Fibroblast of villous mesenchyme (primary cell): ENCODE results near the gene TNFRSF6B. TPM values are rescaled to one million over a fixed set of nuclear protein-coding genes. Genes with fewer than 3 reads are reported as not detected.

Source experiments
- DNase-seq: peaks from one replicate; pipeline ENCODE4 v3.0.0-alpha.2; 2010; ENCODE audit warnings: low read depth
- H3K4me3 ChIP-seq: 2 replicates; pipeline ENCODE4 v1.5.1; 2011; ENCODE audit warnings: low read depth, mild to moderate bottlenecking, low read length
- total RNA-seq: library from RNA; depleted of rRNA; stranded (reverse); fragments of >200 nt; gene quantifications from 2 replicates; pipeline ENCODE4 v1.2.3, GENCODE V29; 2012
- TF ChIP-seq, protein P1 (sequence below): IDR thresholded peaks from 2 replicates; pipeline ENCODE4 v1.5.1; 2012; ENCODE audit warnings: low read depth, mild to moderate bottlenecking, low read length; ENCODE audit not compliant: insufficient read depth

The TNFRSF6B gene
- total RNA-seq, 1 donor, result 31.5 TPM

DNA sequence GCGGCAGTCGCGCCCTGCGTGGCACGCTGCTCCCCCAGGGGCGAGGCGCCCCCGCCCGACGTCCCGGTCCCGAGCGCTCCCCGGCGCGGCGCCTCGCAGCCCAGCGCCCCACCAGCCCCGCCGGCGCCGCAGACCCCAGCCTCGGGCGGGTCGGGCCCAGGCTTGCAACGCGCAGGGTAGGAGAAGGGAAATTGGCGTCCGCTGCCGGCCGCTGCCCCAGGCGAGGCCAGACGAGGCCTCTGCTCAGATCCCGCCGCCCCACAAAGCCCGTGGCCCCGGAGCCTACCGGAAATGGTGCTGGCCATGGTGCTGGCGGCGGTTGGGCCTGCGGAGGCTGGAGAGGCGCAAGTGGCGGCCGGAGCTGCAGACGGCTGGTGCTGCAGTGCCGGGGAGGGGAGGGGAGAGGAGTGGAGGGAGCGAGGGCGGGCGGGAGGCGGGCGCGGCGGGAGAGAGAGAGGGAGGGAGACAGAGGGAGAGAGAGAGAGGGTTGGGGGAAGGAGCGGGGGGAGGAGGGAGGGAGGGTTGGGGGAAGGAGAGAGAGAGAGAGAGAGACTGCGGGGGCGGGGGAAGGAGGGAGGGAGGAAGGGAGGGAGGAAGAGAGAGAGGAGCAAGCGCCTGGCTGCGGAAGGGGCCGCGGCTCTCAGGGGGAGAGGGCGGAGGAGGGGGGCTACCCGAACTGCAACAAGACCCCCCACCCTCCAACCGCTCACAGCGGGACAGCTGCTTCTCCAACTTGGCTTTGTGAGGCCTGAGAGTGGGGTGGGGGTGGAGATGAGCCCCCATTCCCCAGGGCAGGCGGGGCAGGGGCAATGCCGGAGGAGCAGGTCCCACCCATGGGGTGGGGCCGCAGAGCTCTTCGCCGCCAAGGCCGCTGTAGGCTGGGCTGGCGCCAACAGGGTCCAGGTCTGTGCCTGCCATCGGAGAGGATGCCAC lies 43.1 kb upstream of the TNFRSF6B start, which contains the start of gene STMN3:
STMN3 (minus strand) TSS at position 384 of the 933 bp plus-strand sequence; CDS start at position 305, 79 bp downstream.
- TF ChIP-seq, protein P1, sequence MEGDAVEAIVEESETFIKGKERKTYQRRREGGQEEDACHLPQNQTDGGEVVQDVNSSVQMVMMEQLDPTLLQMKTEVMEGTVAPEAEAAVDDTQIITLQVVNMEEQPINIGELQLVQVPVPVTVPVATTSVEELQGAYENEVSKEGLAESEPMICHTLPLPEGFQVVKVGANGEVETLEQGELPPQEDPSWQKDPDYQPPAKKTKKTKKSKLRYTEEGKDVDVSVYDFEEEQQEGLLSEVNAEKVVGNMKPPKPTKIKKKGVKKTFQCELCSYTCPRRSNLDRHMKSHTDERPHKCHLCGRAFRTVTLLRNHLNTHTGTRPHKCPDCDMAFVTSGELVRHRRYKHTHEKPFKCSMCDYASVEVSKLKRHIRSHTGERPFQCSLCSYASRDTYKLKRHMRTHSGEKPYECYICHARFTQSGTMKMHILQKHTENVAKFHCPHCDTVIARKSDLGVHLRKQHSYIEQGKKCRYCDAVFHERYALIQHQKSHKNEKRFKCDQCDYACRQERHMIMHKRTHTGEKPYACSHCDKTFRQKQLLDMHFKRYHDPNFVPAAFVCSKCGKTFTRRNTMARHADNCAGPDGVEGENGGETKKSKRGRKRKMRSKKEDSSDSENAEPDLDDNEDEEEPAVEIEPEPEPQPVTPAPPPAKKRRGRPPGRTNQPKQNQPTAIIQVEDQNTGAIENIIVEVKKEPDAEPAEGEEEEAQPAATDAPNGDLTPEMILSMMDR, result no peak
- DNase-seq, result peak; percentile 96
- peak within 1 kb of the TSS; percentile 66 for H3K4me3 ChIP-seq

DNA sequence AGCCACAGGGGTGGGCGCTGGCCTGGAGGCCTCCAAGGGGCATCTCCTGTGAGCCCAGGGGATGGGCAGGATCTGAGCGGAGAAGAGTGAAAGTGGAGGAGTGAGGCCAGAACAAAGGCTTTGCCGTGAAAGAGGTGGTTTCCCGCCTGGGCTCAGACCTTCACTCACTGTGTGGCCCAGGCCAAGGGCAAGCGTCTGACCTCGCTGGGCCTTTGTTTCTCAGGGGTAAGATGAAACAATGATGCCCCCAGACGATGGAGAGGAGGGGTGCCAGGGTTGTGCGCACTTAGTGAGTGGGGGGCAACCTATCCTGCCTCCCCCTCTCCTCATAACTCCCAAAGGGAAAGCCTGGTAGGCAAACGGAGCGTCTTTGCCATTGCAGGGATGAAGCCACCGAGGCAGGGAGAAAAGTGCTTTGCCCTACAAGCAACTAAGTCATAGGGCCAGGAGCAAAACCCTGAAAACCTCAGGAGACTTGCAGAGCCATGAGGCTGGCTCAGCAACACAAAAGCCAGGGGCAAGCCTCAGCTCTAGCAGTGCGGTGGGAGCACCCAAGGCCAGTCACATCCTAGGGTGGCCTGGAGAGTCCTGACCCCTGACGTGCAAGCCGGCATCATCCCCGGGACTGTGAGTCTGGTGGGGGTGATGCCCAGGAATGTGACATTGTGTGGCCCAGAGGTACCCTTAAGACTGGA lies 42.3 kb upstream of the TNFRSF6B start:
- H3K4me3 ChIP-seq, result peak overlapping the region; percentile 63
- DNase-seq, result no peak
- TF ChIP-seq, protein P1, result no peak

DNA sequence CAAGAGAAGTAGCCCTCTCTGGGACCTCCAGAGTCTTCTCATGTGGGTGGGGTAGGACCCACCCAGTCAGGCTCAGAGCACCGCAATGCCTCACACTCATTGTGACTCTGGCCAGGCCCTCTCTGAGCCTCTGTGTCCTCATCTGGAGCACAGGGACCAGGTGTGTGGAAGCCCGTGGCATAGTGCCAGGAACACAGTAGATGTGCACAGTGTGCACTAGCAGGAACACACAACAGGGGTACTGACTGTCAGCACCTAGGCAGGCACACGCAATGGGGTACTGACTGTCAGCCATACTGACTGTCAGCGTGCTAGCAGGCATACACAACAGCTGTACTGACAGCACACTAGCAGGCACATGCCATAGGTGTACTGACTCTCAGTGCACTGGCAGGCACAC lies 41.2 kb upstream of the TNFRSF6B start:
- no peak for DNase-seq
- TF ChIP-seq, protein P1, result no peak
- H3K4me3 ChIP-seq, result no peak overlapping the region

DNA sequence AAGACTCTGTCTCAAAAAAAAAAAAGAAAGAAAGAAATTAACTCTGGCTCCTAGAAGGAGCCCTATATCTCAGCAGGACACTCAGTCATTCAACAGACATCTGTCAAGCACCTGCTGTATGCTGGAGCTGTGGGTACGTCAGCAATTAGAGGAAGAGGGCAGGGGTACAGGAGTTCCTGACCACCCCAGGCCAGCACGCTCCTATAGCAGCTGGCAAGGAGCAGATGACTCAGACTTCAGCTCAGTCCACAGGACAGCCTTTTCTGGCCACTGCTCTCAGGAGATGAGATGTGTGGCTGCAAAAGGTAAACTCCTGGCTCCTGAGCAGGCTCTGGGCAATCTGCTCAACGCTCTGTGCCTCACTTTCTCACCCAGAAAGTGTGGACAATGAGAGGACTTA lies 40.0 kb upstream of the TNFRSF6B start:
- TF ChIP-seq, protein P1, result no peak

DNA sequence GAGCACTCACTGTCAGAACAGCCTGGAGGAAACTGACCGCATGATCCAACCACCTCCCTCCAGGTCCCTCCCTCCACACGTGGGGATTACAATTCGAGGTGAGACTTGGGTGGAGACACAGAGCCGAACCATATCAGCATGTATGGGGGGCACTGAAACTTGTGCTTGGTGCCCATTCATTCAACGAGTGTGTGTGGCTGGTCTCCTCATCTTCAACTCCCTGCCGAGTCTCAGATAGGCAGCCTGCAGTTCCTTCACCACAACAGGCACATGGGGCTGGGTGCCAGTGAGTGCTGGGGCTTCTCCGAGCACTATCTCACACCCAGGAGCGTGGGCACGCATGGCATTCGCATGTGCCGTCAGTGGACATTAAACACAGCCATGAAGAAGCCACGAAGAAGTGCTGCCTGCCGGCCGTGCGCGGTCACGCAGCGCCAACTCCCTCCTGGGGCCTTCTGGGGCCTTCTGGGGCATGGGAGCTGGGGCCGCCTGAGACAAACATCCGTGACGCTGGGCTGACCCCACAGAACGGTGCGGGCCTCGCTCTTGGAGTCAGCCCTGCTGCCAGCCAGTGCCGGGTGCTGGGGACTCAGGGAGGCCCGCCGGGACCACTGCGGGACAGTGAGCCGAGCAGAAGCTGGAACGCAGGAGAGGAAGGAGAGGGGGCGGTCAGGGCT lies 39.1 kb upstream of the TNFRSF6B start:
- peak; percentile 49 for DNase-seq
- TF ChIP-seq, protein P1, result no peak
- peak overlapping the region; percentile 91 for H3K4me3 ChIP-seq

More for the DNA sequence above, 40.0 kb upstream of the TNFRSF6B start:
- H3K4me3 ChIP-seq, result no peak overlapping the region
- DNase-seq, result no peak

DNA sequence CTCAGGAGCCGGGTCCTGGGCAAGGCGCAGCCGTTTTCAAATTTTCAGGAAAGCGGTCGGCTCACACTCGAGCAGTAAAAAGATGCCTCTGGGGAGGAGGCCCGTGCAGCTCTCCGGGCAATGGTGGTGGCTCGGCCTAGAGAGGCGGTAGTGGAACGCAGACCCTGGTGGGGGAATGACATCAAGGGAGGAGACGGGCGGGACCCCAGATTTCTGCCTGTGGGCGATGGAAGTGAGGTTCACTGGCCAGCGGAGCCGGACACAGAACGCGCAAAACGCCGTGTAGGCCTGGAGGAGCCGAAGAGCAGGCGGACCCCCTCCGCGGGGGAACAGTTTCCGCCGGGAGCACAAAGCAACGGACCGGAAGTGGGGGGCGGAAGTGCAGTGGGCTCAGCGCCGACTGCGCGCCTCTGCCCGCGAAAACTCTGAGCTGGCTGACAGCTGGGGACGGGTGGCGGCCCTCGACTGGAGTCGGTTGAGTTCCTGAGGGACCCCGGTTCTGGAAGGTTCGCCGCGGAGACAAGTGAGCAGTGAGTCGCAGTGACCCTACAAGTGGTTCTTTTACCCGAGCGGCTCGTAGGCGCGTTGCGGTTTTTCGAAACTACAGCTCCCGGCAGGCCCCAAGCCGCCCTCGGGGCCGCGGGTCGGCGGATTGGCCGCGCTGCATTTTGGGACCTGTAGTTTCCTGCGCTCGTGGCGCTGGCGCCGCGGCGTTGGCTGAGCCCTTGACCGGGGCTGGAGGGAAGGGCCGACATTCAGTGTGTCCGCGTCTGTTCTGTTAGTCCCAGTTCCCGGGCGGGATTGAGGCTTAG lies 38.3 kb upstream of the TNFRSF6B start, which contains the start of gene RTEL1:
RTEL1 (plus strand) TSS at position 376 of the 812 bp plus-strand sequence. CDS start 1,091 bp downstream, outside the sequence.
- peak within 1 kb of the TSS; percentile 91 for H3K4me3 ChIP-seq
- peak; percentile 94 for DNase-seq
- TF ChIP-seq, protein P1, result no peak
